GM12875 (cell line): Measurements from ENCODE around the gene PTPRQ.

Source experiments
- H3K4me3 ChIP-seq: one replicate; pipeline ENCODE4 v1.5.1; 2011; ENCODE audit warnings: low read depth, low read length, control low read depth
- TF ChIP-seq, protein P1 (sequence below): IDR thresholded peaks from 2 replicates; pipeline ENCODE4 v1.5.1; 2011; ENCODE audit warnings: low read depth, mild to moderate bottlenecking, control low read depth, inconsistent platforms, low read length, moderate library complexity, borderline replicate concordance; ENCODE audit not compliant: insufficient read depth

Gene PTPRQ

DNA sequence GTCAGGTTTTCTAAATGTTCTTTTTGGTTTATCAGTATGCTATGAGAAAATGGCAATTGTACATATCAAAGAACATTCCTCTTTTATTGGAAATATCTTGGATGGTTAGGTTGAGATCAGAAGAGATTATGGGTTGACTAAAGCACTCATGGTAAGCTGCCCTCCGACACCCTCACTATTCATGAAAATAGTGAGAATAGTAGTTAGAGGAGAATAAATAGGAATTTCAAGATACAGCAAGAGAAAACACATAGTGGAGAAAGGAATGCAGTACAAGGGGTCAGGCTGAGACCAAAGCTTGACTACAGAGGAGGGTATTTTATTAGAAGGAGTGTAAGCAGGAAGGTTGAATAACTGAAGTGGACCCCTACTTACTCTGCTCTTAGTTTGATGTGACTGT, 112.5 kb downstream of the PTPRQ start:
- H3K4me3 ChIP-seq = no peak overlapping the region
- TF ChIP-seq, protein P1, sequence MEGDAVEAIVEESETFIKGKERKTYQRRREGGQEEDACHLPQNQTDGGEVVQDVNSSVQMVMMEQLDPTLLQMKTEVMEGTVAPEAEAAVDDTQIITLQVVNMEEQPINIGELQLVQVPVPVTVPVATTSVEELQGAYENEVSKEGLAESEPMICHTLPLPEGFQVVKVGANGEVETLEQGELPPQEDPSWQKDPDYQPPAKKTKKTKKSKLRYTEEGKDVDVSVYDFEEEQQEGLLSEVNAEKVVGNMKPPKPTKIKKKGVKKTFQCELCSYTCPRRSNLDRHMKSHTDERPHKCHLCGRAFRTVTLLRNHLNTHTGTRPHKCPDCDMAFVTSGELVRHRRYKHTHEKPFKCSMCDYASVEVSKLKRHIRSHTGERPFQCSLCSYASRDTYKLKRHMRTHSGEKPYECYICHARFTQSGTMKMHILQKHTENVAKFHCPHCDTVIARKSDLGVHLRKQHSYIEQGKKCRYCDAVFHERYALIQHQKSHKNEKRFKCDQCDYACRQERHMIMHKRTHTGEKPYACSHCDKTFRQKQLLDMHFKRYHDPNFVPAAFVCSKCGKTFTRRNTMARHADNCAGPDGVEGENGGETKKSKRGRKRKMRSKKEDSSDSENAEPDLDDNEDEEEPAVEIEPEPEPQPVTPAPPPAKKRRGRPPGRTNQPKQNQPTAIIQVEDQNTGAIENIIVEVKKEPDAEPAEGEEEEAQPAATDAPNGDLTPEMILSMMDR = no peak

DNA sequence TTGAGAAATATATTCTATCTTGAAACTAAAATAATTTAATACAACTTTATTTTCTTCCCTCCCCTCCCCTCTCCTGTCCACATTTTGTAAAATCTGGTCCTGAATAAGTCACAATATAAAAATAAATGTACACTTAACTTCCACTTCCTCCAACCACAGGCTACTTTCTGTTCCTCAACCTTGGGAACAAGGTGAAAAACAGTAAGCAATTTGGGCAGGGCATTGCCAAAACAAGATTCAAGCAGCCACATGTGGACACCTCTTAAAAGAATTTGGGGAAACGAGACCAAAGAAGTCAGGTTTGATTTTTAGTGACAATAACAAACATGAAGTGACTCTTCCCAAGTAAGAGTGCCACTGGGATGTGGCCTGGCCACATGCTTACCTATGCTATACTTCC, 115.7 kb downstream of the PTPRQ start:
- TF ChIP-seq, protein P1 = no peak
- no peak overlapping the region for H3K4me3 ChIP-seq

DNA sequence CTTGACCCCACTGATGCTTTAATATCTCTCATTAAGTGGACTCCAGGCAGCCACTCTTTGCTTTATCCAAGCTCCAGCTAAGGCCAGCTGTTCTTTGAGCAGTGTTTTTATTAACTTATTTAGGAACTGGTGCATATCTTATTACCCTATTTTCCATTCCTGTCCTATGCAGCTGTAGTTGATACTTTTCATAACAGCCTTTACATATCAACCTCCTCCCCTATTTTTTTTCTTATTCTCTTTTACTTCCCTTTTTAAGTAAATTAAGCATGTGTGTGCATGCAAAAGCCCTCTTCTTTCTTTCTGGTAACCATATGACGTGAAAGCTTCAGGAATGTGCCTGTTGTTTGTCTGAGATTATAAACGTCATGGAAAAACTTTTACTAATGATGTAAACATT, 121.2 kb downstream of the PTPRQ start:
- TF ChIP-seq, protein P1 = no peak
- H3K4me3 ChIP-seq = no peak overlapping the region

DNA sequence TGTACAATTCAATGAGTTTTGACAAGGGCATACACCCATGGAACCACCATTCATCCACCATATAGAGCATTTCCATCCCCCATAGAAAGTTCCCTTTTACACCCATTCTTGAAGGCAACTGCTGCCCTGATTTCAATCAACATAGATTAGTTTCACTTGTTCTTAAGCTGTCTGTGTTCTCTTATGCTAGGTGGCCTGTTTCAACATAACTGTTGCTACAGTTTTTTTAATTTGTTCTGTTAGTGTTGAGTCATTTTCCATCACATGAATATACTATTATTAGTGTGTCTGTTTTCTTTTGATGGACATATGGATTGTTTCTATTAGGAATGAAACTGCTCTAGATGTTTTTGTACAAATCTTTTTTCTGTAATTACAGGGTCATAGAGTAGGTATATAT, 123.4 kb downstream of the PTPRQ start:
- TF ChIP-seq, protein P1 = no peak
- no peak overlapping the region for H3K4me3 ChIP-seq

DNA sequence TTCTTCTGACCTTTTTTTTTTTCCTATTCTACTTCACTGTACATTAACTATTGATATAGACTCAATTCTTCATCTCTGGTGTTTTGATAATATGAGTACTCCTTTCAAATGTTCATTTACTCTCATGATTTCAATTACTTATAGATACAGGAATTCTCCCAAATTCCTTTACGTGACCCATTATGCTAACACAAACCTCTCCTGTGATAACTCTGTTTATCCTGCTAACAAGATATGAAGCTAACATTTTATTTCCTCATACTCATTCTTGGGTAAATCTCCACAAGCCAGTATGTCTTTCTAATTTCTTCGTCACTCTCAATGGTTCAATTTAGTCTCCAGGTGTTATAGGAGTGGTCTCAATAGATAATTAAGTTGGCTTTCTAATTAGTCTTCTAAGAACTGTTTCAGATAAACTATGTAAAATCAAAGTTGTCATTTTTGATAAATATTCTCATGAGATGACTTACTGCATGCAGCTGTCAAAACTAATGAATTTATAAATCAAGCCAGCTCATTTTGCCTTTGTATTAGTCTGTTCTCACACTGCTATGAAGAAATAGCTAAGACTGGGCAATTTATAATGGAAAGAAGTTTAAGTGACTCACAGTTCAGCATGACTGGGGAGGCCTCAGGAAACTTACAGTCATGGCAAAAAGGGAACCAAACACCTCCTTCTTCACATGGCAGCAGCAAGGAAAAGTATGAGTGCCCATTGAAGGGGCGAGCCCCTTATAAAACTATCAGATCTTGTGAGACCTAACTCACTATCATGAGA, 132.8 kb downstream of the PTPRQ start:
- TF ChIP-seq, protein P1 = no peak
- no peak overlapping the region for H3K4me3 ChIP-seq

DNA sequence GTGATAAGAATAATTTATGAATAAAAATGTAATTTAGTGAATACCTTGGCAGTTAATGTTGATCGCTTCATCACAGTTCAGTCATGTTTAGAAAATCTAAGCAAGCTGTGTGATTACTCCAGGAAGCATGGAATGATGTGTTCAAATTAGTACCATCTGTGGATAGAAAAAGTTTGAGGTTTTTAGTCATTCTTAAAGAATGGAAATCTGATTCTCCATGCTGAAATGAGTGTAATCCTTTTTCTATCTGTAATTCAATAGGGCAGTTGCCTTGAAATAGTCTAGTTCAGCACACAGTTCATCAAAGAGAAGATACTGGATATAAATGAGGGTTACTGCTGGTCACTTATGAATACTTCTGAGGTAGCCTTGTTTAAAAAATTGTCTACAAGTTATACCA, 136.2 kb downstream of the PTPRQ start:
- TF ChIP-seq, protein P1 = no peak
- no peak overlapping the region for H3K4me3 ChIP-seq

DNA sequence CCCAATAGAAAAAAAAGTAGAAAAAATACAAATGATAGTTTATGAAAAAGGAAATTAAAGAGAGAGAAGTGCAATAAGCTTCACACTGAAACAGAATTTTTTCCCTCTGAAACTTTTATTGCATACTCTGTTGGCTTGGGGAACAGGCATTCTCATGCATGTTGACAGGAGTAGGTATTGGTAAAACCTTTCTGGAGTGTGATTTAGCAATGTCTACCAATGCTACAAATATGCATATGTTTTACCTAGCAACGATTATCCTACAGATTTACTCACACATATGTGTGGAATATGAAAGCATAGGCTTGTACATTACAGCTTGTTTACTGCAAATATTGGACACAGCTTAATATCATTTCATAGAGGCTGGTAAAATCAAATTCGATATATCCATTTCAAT, 137.7 kb downstream of the PTPRQ start:
- TF ChIP-seq, protein P1 = no peak
- no peak overlapping the region for H3K4me3 ChIP-seq
